NCI-H2029 treated with DMSO at 0.1 percent for 48 hours (cell line): ENCODE measurements around the gene OSTF1.

ENCODE experiments used
- DNase-seq: peaks from one replicate; lab custom pipeline; 2025; lab: John Stamatoyannopoulos, UW

OSTF1 gene

GRCh38 chr9:75121914-75122558, 33.7 kb downstream of the OSTF1 start:
- DNase-seq, result no peak

GRCh38 chr9:75123696-75124095, 35.4 kb downstream of the OSTF1 start:
- DNase-seq, result no peak

DNA sequence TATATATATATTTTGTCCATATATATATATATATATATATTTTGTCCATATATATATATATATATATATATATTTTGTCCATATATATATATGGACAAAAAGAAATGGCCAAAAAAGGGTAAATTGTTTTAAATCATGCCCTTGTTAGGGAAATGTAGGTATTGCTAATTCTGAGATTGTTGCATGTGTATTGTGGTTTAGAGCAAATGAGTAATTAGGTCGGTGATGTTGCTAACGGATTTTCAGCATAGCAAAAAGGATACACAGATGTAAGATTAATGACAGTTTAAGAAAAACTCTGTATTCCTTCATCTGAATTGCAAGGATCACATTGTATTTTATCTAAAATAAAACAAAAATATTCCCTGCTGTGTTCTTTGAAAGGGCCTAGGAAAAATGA, 40.2 kb downstream of the OSTF1 start:
- no peak for DNase-seq

DNA sequence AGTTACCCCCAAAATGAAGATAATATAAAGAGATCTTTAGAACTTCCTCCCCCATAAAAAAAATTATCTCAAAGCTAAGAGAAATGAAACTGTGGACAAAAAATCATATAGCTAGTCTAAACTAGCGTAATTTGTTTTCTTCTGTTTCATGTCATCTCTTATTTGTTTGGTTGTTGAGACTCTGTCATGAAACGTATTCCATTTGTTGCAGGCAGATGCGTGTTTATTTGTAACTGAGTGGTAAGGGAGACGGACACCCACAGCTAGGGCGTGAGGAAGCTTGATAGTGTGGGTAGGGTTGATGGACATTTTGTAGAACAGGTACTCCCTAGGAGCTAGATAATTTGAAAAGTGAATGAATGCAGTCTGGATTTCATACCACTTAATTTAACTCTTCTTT, 41.9 kb downstream of the OSTF1 start:
- no peak for DNase-seq

DNA sequence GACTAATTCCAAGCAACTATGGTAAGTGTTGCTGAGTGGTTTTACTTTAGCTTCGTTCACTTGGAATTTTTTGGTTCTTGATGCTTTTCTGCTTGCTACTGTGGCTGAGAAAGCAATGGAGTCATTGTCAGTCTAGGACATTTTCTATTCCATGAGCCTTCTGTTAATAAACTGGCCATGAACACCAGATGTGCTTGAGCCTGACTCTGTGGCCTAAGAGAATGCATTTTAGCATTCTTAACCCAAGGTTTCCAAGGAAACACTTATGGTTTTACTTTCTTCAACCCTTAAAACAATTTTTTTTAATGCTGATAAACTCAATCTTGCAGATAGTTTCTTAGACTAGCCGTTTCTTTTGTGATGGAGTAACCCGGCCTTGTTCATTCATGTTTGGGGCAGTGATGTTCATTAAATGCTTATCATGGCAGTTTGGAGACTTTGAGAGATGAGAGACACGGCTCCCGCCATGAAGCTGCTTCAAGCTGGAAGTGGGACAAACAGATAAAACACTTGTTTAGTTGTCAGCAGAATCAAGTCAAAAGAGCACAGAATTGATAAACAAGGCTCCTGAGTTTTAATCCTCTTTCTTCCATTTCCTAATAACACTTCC, 42.4 kb downstream of the OSTF1 start:
- no peak for DNase-seq

DNA sequence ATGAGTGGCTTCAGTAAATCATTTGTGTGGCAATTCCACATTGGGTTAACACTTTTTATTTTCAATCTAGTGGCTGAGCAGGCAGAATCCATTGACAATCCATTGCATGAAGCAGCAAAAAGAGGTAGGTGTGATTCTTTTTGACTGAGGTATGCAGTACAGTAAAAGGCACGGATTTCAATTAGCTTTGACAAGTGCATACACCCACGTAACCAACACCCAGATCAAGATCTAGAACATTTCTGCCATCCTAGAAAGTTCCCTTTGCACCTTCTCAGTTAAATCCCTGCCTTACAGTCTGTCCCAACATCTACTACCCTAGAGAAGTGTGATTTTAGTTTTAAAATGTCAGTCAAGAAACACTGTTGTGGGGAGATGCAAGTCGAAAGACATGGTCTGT, 43.4 kb downstream of the OSTF1 start:
- no peak for DNase-seq

- no peak for DNase-seq
These were observed 43.9 kb downstream of the OSTF1 start for GRCh38 chr9:75132244-75132643.

GRCh38 chr9:75133396-75133795, 45.1 kb downstream of the OSTF1 start:
- no peak for DNase-seq

DNA sequence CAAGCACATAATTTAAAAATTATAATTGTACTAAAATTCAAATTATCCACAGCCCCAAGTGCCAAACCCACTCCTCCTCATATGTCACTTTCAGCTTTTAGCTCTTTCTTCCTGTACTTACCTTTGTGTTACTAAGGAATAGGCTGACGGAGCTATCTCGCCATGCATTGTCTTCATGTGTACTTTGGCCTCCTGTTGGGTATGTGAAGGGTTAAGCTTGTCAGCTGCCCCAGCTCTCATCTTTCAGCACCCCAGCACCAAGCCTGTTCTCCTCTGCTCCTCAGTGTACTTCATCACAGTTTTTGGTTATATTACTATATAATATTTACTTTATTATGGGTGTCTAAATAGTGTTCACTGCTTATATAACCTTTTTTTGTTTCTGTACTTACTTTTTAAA, 46.2 kb downstream of the OSTF1 start:
- DNase-seq, result no peak

- no peak for DNase-seq
These were observed 50.1 kb downstream of the OSTF1 start for GRCh38 chr9:75138260-75139040.

DNA sequence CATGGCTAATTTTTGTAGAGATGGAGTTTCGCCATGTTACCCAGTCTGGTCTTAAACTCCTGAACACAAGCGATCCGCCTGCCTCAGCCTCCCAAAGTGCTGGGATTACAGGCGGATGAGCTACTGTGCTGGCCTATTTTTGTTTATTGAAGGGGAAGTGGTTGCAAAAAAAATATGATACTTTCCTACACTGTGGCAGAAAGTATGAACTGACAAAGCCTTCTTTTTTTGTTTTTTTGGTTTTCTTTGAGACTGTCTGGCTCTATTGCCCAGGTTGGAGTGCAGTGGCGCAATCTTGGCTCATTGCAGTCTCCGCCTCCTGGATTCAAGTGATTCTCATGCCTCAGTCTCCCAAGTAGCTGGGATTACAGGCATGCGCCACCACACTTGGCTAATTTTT, 50.9 kb downstream of the OSTF1 start:
- DNase-seq, result no peak

- no peak for DNase-seq
These were observed 51.9 kb downstream of the OSTF1 start for GRCh38 chr9:75140261-75140660.

GRCh38 chr9:75142202-75142601, 53.9 kb downstream of the OSTF1 start:
- no peak for DNase-seq

DNA sequence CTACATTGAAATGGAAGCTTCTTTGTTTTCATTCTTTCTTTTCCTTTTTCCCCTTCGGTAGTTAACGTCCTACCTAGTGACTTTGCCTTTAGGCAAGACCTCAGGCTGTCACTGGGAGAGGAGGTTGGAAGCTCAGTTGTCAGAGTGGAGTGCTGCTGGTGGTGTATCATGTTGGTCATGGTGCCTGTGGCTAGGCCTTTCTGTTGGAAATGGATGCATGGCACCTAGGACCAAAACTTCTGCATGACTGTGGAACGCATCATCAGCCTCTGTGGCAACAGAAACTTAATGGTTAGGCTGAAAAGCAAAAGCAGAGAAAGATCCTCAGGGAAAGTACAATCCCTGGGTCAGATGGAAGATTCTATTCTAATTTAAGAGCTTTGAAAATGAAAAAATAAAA, 57.9 kb downstream of the OSTF1 start:
- DNase-seq, result no peak

GRCh38 chr9:75147638-75148037, 59.3 kb downstream of the OSTF1 start:
- no peak for DNase-seq

DNA sequence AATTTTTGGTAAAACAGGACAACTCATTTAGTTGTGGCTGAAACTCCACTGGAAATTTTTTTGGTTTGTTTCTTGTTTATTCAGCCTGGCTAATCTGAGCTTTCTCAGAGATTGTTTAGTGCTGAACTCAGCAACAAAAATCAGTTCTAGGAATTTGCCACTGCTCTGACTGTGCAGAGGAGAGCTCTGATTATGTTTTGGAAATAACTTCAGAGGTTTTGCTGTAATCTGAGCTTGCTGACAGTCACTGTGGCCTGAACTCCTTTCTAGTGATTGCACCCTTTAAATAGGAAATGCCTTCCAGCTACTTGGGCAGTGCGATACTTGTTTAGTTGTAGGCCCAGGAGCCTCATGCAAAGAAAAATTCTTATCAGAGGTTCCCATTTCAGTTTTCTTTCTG, 60.2 kb downstream of the OSTF1 start:
- no peak for DNase-seq

GRCh38 chr9:75149841-75150241, 61.5 kb downstream of the OSTF1 start:
- no peak for DNase-seq

- no peak for DNase-seq
These were observed 62.2 kb downstream of the OSTF1 start for GRCh38 chr9:75150512-75150911.

- DNase-seq, result no peak
These were observed 64.1 kb downstream of the OSTF1 start for GRCh38 chr9:75152416-75152815.

DNA sequence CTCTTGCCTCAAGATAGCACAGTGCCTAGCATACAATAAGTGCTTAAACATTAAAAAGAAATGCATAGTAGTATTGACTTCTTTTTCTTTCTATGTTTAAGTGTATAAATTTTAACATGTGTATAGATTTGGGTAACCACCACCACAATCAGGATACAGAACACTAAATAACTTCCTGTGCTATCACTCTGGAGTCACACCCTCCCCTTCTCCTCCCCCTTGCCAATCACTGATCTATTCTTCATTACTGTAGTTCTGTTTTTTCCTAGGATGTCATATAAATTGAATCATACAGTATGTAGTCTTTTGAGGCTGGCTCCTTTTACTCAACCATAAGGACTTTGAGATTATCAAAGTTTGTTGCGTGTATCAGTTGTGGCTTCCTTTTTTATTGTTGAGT, 68.5 kb downstream of the OSTF1 start:
- DNase-seq, result no peak

DNA sequence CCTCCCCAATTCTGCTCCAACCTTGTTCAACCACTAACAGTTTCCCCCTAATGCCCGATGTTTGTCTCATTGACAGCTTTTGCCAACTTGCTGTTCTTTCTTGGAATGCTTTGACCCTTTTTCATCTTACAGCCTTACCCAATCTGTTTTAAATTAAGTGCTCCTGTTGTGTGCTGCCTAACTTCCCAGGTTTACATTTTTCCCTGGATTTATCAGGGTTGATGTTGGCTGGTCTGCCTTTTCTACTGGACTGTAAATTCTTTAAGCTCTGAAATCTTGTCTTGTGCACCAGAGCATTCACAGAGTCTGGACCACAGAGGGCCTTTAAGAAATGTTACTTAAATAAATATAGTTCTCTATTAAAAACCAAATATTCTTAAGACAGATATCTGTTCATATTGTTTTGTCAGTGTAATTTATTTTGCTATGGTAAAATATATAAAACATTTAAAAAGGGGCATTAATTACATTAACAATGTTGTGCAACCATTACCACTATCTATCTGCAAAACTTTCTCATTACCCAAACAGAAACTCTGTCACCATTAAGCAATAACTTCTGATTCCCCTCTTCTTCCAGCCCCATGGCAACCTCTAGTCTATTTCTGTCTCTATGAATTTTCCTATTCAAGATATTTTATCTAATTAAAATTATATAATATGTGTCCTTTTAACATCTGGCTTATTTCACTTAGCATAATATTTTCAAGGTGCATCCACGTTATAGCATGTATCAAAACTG, 73.0 kb downstream of the OSTF1 start:
- DNase-seq, result no peak

GRCh38 chr9:75163764-75164163, 75.5 kb downstream of the OSTF1 start:
- DNase-seq, result no peak

GRCh38 chr9:75164573-75164972, 76.3 kb downstream of the OSTF1 start:
- DNase-seq, result no peak
